HepG2 (cell line): ENCODE measurements around the gene ARHGAP45. TPM values are rescaled to one million over a fixed set of nuclear protein-coding genes. Genes with fewer than 3 reads are reported as not detected.

Experiments used
- BCLAF1 ChIP-seq: fragments of 450-650 bp; IDR thresholded peaks from 2 replicates; pipeline ENCODE4 v1.6.1; 2017; ENCODE audit warnings: mild to moderate bottlenecking
- CBFB ChIP-seq: sonication (generic); formaldehyde crosslinking; IDR thresholded peaks from 2 replicates; pipeline ENCODE4 v1.4.0; 2020; ENCODE audit warnings: missing genetic modification reagents
- CEBPB ChIP-seq: IDR thresholded peaks from 2 replicates; pipeline ENCODE4 v1.6.1; 2011; ENCODE audit warnings: low read depth, low read length, improper control_type of control experiment, borderline replicate concordance
- DR1 ChIP-seq: sonication (generic); formaldehyde crosslinking; IDR thresholded peaks from 2 replicates; pipeline ENCODE4 v1.8.0; 2021; ENCODE audit warnings: mild to moderate bottlenecking, missing genetic modification reagents, inconsistent platforms
- HNF4A ChIP-seq: sonication (generic); formaldehyde crosslinking; IDR thresholded peaks from 2 replicates; pipeline ENCODE4 v1.4.0; 2020; ENCODE audit warnings: missing genetic modification reagents
- NFIC ChIP-seq: IDR thresholded peaks from 2 replicates; pipeline ENCODE4 v1.6.1; 2012; ENCODE audit warnings: mild to moderate bottlenecking, low read length, inconsistent platforms
- SP5 ChIP-seq: IDR thresholded peaks from 2 replicates; pipeline ENCODE4 v1.6.1; 2016; ENCODE audit warnings: low read depth, borderline replicate concordance
- ZNF280B ChIP-seq: sonication (generic); formaldehyde crosslinking; IDR thresholded peaks from 2 replicates; pipeline ENCODE4 v1.5.0; 2020; ENCODE audit warnings: missing genetic modification reagents, mild to moderate bottlenecking, borderline replicate concordance
- ZNF615 ChIP-seq: sonication (generic); formaldehyde crosslinking; IDR thresholded peaks from 2 replicates; pipeline ENCODE4 v1.5.0; 2020; ENCODE audit warnings: mild to moderate bottlenecking, missing genetic modification reagents, borderline replicate concordance
- ZNF883 ChIP-seq: sonication (generic); formaldehyde crosslinking; IDR thresholded peaks from 2 replicates; pipeline ENCODE4 v1.5.1; 2020; ENCODE audit warnings: mild to moderate bottlenecking, missing genetic modification reagents; ENCODE audit errors: not compliant biosample characterization
- ZSCAN29 ChIP-seq: sonication (generic); formaldehyde crosslinking; conservative IDR thresholded peaks from 2 replicates; pipeline ENCODE4 v1.4.0; 2020; ENCODE audit warnings: mild to moderate bottlenecking, missing genetic modification reagents
- polyA plus RNA-seq, 8 experiments: library from polyadenylated mRNA; depleted of rRNA in 3 of 8; stranded (reverse) in 7 of 8; unstranded in 1 of 8; fragments of >200 nt; fragmentation: Illumina TruSeq in 4 of 8; extraction: Trizol in 4 of 8; gene quantifications; 2 replicates each; pipeline versions ENCODE4 v1.2.1 to v1.2.3, GENCODE V29; 2011 to 2016; ENCODE audit warnings: low read depth in 4 of 8, missing spikeins in 1 of 8, mixed read lengths in 1 of 8; ENCODE audit not compliant: insufficient read depth in 1 of 8
- total RNA-seq, 5 experiments: library from RNA; depleted of rRNA; stranded (reverse); fragments of >200 nt; fragmentation: Illumina TruSeq; extraction: Trizol; gene quantifications; 2 replicates each; pipeline ENCODE4 v1.2.3, GENCODE V29; 2016; ENCODE audit warnings: low read depth in 1 of 5
- TF ChIP-seq, protein P1 (sequence below): sonication (generic); formaldehyde crosslinking; IDR thresholded peaks from 2 replicates; pipeline ENCODE4 v1.5.1; 2020; ENCODE audit warnings: mild to moderate bottlenecking, missing genetic modification reagents, moderate library complexity
- TF ChIP-seq, protein P2 (sequence below): sonication (generic); formaldehyde crosslinking; IDR thresholded peaks from 2 replicates; pipeline ENCODE4 v1.9.0; 2022; ENCODE audit warnings: missing genetic modification reagents, mild to moderate bottlenecking, borderline replicate concordance
- TF ChIP-seq, protein P3 (sequence below): IDR thresholded peaks from 2 replicates; pipeline ENCODE4 v1.6.1; 2016
- TF ChIP-seq, protein P4 (sequence below): sonication (generic); formaldehyde crosslinking; IDR thresholded peaks from 2 replicates; pipeline ENCODE4 v1.8.1; 2023; ENCODE audit warnings: mild to moderate bottlenecking, moderate library complexity, missing genetic modification reagents

The ARHGAP45 gene
- total and polyA plus RNA-seq, 2 of the 13 experiments (the other 11 are each of a cell fraction or from before 2014, with no cell fraction given), result 0.84 to 32.0 TPM

DNA sequence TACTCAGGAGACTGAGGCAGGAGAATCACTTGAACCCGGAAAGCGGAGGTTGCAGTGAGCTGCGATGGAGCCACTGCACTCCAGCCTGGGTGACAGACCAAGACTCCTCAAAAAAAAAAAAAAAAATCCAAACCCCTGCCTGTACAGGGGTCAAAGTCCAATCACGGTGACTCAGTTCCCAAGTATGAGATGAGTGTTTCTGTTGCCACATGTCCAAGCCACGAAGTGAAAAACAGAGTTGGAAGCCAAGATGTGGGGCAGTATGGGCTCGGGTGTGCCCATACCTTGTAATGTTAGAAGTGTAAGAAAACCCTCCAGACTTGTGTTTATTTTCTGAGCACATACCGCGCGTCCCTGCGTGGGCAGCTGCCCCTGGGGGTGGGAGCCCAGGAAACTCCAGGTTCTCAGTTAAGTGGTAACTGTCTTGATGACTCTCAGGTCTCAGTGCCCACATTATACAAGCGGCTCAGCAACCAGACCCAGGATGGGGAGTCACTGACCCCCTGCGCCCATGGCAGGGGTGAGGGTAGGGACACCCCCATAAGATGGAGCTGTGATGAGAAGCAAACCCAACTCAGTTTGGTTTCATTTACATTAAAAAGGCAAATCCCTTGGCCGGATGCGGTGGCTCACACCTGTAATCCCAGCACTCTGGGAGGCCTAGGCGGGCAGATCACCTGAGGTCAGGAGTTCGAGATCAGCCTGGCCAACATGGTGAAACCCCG is 35.6 kb downstream of the ARHGAP45 start (continued):
- TF ChIP-seq, protein P1, sequence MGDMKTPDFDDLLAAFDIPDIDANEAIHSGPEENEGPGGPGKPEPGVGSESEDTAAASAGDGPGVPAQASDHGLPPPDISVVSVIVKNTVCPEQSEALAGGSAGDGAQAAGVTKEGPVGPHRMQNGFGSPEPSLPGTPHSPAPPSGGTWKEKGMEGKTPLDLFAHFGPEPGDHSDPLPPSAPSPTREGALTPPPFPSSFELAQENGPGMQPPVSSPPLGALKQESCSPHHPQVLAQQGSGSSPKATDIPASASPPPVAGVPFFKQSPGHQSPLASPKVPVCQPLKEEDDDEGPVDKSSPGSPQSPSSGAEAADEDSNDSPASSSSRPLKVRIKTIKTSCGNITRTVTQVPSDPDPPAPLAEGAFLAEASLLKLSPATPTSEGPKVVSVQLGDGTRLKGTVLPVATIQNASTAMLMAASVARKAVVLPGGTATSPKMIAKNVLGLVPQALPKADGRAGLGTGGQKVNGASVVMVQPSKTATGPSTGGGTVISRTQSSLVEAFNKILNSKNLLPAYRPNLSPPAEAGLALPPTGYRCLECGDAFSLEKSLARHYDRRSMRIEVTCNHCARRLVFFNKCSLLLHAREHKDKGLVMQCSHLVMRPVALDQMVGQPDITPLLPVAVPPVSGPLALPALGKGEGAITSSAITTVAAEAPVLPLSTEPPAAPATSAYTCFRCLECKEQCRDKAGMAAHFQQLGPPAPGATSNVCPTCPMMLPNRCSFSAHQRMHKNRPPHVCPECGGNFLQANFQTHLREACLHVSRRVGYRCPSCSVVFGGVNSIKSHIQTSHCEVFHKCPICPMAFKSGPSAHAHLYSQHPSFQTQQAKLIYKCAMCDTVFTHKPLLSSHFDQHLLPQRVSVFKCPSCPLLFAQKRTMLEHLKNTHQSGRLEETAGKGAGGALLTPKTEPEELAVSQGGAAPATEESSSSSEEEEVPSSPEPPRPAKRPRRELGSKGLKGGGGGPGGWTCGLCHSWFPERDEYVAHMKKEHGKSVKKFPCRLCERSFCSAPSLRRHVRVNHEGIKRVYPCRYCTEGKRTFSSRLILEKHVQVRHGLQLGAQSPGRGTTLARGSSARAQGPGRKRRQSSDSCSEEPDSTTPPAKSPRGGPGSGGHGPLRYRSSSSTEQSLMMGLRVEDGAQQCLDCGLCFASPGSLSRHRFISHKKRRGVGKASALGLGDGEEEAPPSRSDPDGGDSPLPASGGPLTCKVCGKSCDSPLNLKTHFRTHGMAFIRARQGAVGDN (CRISPR knock-in tag), result no peak
- TF ChIP-seq ZNF280B (CRISPR knock-in tag) (no peak), NFIC (peak; percentile 32; the same call in 1 of the 2 replicates), DR1 (CRISPR knock-in tag) (no peak), ZNF883 (CRISPR knock-in tag) (no peak), CBFB (no peak), CEBPB (peak; percentile 84; the same call in 1 of the 2 replicates), ZNF615 (CRISPR knock-in tag) (no peak), HNF4A (CRISPR knock-in tag) (peak; percentile 70), BCLAF1 (no peak), ZSCAN29 (CRISPR knock-in tag) (no peak), SP5 (CRISPR knock-in tag) (no peak)
- TF ChIP-seq, protein P2, sequence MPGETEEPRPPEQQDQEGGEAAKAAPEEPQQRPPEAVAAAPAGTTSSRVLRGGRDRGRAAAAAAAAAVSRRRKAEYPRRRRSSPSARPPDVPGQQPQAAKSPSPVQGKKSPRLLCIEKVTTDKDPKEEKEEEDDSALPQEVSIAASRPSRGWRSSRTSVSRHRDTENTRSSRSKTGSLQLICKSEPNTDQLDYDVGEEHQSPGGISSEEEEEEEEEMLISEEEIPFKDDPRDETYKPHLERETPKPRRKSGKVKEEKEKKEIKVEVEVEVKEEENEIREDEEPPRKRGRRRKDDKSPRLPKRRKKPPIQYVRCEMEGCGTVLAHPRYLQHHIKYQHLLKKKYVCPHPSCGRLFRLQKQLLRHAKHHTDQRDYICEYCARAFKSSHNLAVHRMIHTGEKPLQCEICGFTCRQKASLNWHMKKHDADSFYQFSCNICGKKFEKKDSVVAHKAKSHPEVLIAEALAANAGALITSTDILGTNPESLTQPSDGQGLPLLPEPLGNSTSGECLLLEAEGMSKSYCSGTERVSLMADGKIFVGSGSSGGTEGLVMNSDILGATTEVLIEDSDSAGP (CRISPR knock-in tag), result no peak
- TF ChIP-seq, protein P3, sequence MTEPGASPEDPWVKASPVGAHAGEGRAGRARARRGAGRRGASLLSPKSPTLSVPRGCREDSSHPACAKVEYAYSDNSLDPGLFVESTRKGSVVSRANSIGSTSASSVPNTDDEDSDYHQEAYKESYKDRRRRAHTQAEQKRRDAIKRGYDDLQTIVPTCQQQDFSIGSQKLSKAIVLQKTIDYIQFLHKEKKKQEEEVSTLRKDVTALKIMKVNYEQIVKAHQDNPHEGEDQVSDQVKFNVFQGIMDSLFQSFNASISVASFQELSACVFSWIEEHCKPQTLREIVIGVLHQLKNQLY (CRISPR knock-in tag), result no peak
- TF ChIP-seq, protein P4, sequence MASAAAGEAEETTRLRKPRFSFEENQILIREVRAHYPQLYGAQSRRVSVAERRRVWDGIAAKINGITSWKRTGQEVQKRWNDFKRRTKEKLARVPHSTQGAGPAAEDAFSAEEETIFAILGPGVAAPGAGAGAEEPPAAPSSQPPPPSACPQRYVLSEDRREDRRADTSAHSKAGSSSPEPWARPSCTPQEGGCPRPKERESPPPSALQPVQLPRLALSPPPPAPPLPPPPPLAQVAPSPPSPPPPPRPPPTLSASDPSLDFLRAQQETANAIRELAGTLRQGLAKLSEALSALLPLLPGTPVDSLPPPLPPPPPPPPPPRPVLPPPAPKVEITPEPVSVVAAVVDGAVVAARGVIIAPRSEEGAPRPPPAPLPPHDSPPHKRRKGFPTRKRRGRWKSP, result 0 out of 2 replicates have a peak, but pooled peaks have one; percentile 10
